GM21528 (cell line): Measurements from ENCODE around the gene ARID5A.
"Not testable (repeated sequence)": the region's sequence is repeated elsewhere in the genome, so short reads cannot be mapped to it uniquely, and the experiment has no call there.

Experiments
- ATAC-seq: cut with Tn5 transposase; IDR thresholded peaks from one replicate; pipeline ENCODE4 v1.9.1; 2021; ENCODE audit warnings: mild to moderate bottlenecking, moderate library complexity; ENCODE audit not compliant: unreplicated experiment, low FRiP score

The ARID5A gene

GRCh38 chr2:96536445-96537065, at the start of gene ARID5A:
Gene ARID5A (plus strand): TSS chr2:96536752. CDS start chr2:96536827, 75 bp downstream.
- peak; percentile 49 for ATAC-seq

DNA sequence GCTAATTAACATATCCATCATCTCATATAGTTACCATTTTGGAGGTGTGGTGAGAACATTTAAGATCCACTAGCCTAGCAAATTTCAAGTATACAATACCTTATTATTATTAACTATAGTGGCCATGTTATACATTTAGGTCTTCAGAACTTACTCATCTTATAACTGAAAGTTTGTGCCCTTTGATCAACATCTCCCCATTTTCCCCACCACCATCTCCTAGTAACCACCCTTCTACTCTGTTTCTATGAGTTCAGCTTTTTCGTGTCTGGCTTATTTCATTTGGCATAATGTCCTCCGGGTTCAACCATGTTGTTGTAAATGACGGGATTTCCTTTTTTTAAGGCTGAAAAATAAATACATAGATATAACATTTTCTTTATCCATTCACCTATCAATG, 47.3 kb upstream of the ARID5A start:
- ATAC-seq: no peak

DNA sequence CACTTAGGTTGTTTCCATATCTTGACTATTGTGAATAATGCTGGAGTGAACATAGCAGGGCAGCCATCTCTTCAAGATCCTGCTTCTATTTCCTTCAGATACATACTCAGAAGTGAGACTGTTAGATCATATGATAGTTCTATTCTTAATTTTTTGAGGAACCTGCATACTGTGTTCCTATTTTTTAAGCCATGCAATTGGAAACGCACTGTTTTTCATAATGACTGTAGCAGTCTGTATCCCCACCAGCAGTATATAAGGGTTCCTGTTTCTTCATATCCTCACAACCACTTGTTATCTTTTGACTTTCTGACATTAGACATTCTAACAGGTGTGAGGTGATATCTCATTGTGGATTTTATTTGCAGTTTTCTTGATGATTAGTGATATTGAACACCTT, 46.9 kb upstream of the ARID5A start:
- ATAC-seq: no peak

- no peak for ATAC-seq
Observed at GRCh38 chr2:96491860-96492497, 44.6 kb upstream of the ARID5A start.

DNA sequence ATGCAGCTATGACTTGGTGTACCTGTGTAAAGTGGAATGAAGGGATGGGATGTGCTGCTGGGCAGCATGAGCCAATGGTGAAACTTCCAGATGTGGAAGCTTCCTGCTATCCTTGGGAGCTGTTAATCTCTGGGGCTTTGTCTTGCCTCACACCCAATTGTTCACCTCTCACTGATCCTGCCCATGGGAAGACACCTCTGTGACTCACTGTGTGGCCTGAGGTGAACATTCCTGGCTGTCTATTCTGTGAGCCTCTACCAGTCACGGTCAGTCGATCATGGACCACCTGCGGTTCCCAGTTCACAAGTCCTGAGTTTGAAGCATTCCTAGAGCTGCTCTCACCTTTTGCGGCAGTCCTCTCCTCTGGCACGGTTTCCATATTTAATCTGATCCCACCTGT, 43.5 kb upstream of the ARID5A start:
- ATAC-seq: no peak

DNA sequence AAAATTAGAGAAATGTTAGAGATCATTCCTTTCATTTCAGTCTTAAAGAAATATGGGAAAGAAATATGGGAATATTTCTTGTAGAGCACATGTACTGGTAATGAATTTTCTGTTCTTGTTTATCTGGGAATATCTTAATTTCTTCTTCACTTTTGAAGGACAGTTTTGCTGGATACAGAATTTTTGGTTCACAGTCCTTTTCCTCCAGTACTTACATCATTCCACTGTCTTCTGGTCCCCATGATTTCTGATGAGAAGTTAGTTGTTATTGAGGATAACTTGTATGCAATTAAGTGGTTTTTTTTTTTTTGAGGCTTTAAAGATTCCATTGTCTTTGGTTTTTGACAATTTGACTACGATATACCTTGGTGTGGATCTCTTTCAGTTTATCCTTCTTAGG, 42.4 kb upstream of the ARID5A start:
- ATAC-seq: no peak

GRCh38 chr2:96495982-96496629, 40.4 kb upstream of the ARID5A start:
- ATAC-seq: no peak

- no peak for ATAC-seq
Observed at GRCh38 chr2:96498021-96498431, 38.5 kb upstream of the ARID5A start.

DNA sequence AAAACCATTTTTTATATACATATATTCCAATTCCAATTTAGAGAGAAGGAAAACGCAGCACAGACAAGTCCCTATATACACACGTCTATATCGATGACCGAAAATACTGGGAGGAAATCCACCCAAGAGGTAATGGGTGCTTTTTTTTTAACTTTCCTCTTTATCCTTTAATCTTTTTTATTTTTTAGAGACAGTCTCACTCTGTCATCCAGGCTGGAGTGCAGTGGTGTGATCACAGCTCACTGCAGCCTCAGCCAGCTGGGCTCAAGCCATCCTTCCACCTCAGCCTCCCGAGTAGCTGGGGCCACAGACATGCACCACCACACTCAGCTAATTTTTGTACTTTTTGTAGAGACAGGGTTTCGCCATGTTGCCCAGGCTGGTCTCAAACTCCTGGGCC, 37.9 kb upstream of the ARID5A start:
- not testable (repeated sequence) for ATAC-seq

DNA sequence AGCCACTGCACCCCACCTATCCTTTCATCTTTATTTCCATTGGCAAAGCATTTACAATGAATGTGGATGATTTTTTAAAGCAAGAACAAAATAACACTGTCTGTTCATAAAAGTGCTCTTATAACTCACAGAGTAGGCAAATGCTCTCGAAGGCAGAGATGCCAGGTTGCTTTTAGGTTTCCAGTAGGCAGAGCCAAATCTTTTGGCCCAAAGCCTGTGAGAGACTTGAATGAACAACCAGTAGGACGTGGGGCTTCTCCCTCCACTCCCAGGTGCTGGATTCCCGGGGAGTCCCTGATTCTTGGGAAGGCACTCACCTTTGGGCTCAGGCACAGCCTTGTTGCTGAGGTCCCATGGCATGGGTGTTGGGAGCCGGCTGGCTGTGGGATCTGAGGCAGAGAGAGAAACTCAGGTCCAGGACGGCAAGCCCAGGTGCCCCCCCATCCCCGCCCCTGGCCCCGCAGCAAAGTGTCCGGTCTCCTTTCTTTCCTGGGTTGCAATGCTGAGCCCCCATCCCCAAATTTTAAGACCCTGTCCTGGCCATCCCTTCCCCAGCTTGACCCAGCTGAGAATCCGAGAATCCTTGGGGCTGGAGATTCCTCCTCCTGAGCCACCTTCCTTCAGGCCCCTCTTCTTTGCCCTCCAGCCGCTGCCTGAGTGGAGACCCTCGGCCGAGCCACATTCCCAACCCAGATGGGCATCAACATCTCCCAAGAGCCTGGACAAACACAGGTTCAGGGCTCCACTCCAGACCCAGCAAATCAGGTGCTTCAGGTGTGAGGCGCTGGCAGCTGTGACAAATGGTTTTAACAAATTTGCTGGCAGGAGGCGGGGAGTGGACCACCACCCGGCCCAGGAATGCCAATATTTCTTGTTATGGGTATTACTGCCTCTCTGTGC, 37.2 kb upstream of the ARID5A start:
- no peak for ATAC-seq

GRCh38 chr2:96500385-96501066, 36.0 kb upstream of the ARID5A start:
- no peak for ATAC-seq

GRCh38 chr2:96501471-96501874, 35.1 kb upstream of the ARID5A start:
- no peak for ATAC-seq

- no peak for ATAC-seq
Observed at GRCh38 chr2:96501886-96502810, 34.4 kb upstream of the ARID5A start.

- no peak for ATAC-seq
Observed at GRCh38 chr2:96502891-96503636, 33.5 kb upstream of the ARID5A start.

DNA sequence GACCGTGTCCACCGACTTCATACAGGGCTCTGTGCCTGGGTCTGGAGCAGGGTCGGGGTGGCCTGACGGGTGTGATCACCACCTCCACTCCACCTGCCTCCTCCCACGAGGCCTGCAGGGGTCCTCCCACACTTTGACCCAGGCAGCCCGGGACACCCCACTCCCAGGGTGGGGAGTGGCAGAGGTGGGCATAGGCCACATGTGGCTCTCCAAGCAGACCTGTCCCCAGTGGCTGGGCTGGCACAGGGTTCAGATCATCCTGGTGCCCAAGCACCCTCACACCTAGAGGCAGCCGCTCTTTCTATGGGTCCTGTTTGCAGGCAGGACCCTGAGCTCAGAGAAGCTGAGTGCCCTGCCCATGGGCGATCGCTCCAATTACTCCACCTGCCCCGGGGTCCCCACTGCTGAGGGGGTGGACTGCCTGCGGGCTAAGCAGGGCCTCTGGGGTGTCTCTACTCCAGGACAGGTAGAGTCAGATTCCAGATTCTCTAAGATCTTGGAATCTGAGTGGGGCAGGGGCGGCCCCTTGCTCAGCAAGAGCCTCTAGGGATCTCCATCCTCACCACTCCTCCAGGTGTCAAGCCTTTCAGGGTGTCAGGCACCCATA, 32.8 kb upstream of the ARID5A start:
- ATAC-seq: no peak

GRCh38 chr2:96505231-96505889, 31.2 kb upstream of the ARID5A start, which contains the start of gene NEURL3:
Gene NEURL3 (minus strand): TSS chr2:96505357. CDS start chr2:96505286, 71 bp downstream.
- ATAC-seq: no peak

GRCh38 chr2:96506016-96506906, 30.3 kb upstream of the ARID5A start:
- ATAC-seq: no peak
